HepG2 (cell line): ENCODE results near the gene PPP1R12C. TPM values are rescaled to one million over a fixed set of nuclear protein-coding genes. Genes with fewer than 3 reads are reported as not detected.

Experiments
- FOXA3 ChIP-seq: IDR thresholded peaks from 2 replicates; pipeline ENCODE4 v1.6.1; 2016; ENCODE audit warnings: missing genetic modification reagents, missing compliant biosample characterization
- HCFC1 ChIP-seq: fragments of 150-350 bp; IDR thresholded peaks from 2 replicates; pipeline ENCODE4 v1.6.1; 2014; ENCODE audit warnings: low read depth, low read length
- HDAC6 ChIP-seq: fragments of 200-600 bp; sonication (generic); IDR thresholded peaks from 2 replicates; pipeline ENCODE4 v1.7.0; 2017; ENCODE audit warnings: mild to moderate bottlenecking, antibody characterized with exemption, low read length, low read depth
- MAZ ChIP-seq, 2 experiments: sonication (generic) in 1 of 2; formaldehyde crosslinking in 1 of 2; IDR thresholded peaks; 2 replicates each; pipeline versions ENCODE4 v1.5.0 to v1.6.1; 2012 to 2020; ENCODE audit warnings: low read depth in 2 of 2, mild to moderate bottlenecking in 2 of 2, borderline replicate concordance in 1 of 2, improper control_type of control experiment in 1 of 2, low read length in 1 of 2, missing genetic modification reagents in 1 of 2, moderate library complexity in 1 of 2
- PRPF4 ChIP-seq: fragments of 200-400 bp; formaldehyde crosslinking; IDR thresholded peaks from 2 replicates; pipeline ENCODE4 v1.6.1; 2016; ENCODE audit warnings: low read length, low read depth; ENCODE audit not compliant: poor library complexity, severe bottlenecking
- RAD21 ChIP-seq: fragments of 450-650 bp; formaldehyde crosslinking; IDR thresholded peaks from 2 replicates; pipeline ENCODE4 v1.5.0; 2020; ENCODE audit warnings: mild to moderate bottlenecking
- RXRB ChIP-seq: IDR thresholded peaks from 2 replicates; pipeline ENCODE4 v1.6.1; 2016; ENCODE audit warnings: borderline replicate concordance, missing genetic modification reagents, missing compliant biosample characterization
- SPEN ChIP-seq: sonication (generic); formaldehyde crosslinking; IDR thresholded peaks from 2 replicates; pipeline ENCODE4 v1.5.1; 2020; ENCODE audit warnings: low read depth, mild to moderate bottlenecking, missing genetic modification reagents
- XRCC5 ChIP-seq: fragments of 200-400 bp; formaldehyde crosslinking; optimal IDR thresholded peaks from 2 replicates; pipeline ENCODE3; 2017; ENCODE audit warnings: mild to moderate bottlenecking, low read length
- ZFP36L2 ChIP-seq: sonication (generic); formaldehyde crosslinking; IDR thresholded peaks from 2 replicates; pipeline ENCODE4 v1.4.0; 2020; ENCODE audit warnings: missing genetic modification reagents
- ZNF430 ChIP-seq: sonication (generic); formaldehyde crosslinking; IDR thresholded peaks from 2 replicates; pipeline ENCODE4 v1.9.0; 2021; ENCODE audit warnings: mild to moderate bottlenecking, missing genetic modification reagents
- ZNF737 ChIP-seq: sonication (generic); formaldehyde crosslinking; IDR thresholded peaks from 2 replicates; pipeline ENCODE4 v1.5.0; 2020; ENCODE audit warnings: missing genetic modification reagents, mild to moderate bottlenecking, borderline replicate concordance
- ZNF879 ChIP-seq: sonication (generic); formaldehyde crosslinking; IDR thresholded peaks from 2 replicates; pipeline ENCODE4 v1.8.1; 2023; ENCODE audit warnings: missing genetic modification reagents
- ZNF891 ChIP-seq: sonication (generic); formaldehyde crosslinking; IDR thresholded peaks from 2 replicates; pipeline ENCODE4 v1.5.0; 2020; ENCODE audit warnings: mild to moderate bottlenecking, missing genetic modification reagents
- polyA plus RNA-seq, 8 experiments: library from polyadenylated mRNA; depleted of rRNA in 3 of 8; stranded (reverse) in 7 of 8; unstranded in 1 of 8; fragments of >200 nt; fragmentation: Illumina TruSeq in 4 of 8; extraction: Trizol in 4 of 8; gene quantifications; 2 replicates each; pipeline versions ENCODE4 v1.2.1 to v1.2.3, GENCODE V29; 2011 to 2016; ENCODE audit warnings: low read depth in 4 of 8, missing spikeins in 1 of 8, mixed read lengths in 1 of 8; ENCODE audit not compliant: insufficient read depth in 1 of 8
- total RNA-seq, 5 experiments: library from RNA; depleted of rRNA; stranded (reverse); fragments of >200 nt; fragmentation: Illumina TruSeq; extraction: Trizol; gene quantifications; 2 replicates each; pipeline ENCODE4 v1.2.3, GENCODE V29; 2016; ENCODE audit warnings: low read depth in 1 of 5
- TF ChIP-seq, protein P1 (sequence below): IDR thresholded peaks from 2 replicates; pipeline ENCODE4 v1.6.1; 2016; ENCODE audit warnings: missing compliant biosample characterization, missing genetic modification reagents, borderline replicate concordance
- TF ChIP-seq, protein P2 (sequence below), 2 experiments: sonication (generic) in 1 of 2; formaldehyde crosslinking in 1 of 2; IDR thresholded peaks; 2 replicates each; pipeline versions ENCODE4 v1.4.0 to v1.6.1; 2018 to 2020; ENCODE audit warnings: missing genetic modification reagents in 2 of 2, borderline replicate concordance in 1 of 2, low read depth in 1 of 2, mild to moderate bottlenecking in 1 of 2, missing biosample characterization in 1 of 2
- TF ChIP-seq, protein P3 (sequence below): sonication (generic); formaldehyde crosslinking; IDR thresholded peaks from 2 replicates; pipeline ENCODE4 v1.4.0; 2020; ENCODE audit warnings: mild to moderate bottlenecking, missing genetic modification reagents
- TF ChIP-seq, protein P4 (sequence below), 2 experiments: sonication (generic) in 1 of 2; formaldehyde crosslinking in 1 of 2; IDR thresholded peaks; 2 replicates each; pipeline versions ENCODE4 v1.4.0 to v1.6.1; 2016 to 2020; ENCODE audit warnings: borderline replicate concordance in 1 of 2, low read depth in 1 of 2, mild to moderate bottlenecking in 1 of 2, missing genetic modification reagents in 1 of 2

The PPP1R12C gene
- total and polyA plus RNA-seq, 2 of the 13 experiments (the other 11 are each of a cell fraction or from before 2014, with no cell fraction given), result 29.7 to 30.3 TPM

DNA sequence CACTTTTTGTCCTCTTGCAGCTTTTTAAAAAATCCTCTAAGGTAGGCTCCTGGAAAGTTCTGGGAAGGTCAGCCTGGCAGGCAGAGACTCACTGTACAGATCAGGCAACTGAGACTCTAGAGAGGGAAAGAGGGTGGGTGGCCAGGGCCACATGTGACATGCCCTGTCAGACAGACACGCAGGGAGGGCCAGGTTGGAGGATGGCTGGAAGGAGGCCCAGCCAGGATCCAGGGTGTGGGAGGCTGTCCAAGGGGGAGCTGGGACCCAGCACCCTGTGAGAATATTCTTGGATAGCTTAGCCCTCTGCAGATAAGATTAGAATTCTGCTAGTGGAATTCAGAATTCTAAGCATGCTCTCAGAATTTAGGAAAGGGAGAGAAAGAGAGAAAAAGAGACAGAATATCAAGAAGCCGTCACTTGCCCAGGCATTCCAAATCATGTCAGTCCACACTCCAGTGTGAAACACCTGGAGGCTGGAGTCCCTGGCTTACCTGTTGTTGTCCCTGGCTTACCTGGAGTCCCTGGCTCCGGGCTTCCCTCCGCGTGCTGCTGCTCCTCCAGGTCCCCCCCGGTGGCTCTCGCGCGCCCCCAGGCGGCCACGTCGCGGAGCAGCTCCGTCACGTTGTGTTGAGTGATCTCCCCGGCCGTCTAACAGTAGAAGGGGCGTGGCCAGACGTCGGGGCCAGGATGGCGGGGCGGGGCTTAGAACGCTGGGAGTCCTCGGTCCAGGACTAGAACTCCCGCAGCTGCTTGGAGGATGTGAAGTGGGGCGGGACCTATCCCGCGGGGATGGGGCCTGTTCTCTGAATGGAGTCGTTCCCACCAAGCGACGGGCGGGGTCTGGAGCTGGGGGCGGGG lies 42.9 kb upstream of the PPP1R12C start (continued):
- TF ChIP-seq, protein P1, sequence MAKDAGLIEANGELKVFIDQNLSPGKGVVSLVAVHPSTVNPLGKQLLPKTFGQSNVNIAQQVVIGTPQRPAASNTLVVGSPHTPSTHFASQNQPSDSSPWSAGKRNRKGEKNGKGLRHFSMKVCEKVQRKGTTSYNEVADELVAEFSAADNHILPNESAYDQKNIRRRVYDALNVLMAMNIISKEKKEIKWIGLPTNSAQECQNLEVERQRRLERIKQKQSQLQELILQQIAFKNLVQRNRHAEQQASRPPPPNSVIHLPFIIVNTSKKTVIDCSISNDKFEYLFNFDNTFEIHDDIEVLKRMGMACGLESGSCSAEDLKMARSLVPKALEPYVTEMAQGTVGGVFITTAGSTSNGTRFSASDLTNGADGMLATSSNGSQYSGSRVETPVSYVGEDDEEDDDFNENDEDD (CRISPR knock-in tag), result peak; percentile 45; the same call in 1 of the 2 replicates
- TF ChIP-seq SPEN (CRISPR knock-in tag) (no peak), ZFP36L2 (CRISPR knock-in tag) (no peak), MAZ (IDR thresholded peaks at IDR 0.05; ENCODE audit: borderline replicate concordance, low read depth, low read length) (peak; percentile 96), MAZ (CRISPR knock-in tag; IDR thresholded peaks at IDR 0.05; ENCODE audit: low read depth) (peak; percentile 67; the same call in 1 of the 2 replicates), XRCC5 (peak; percentile 95), FOXA3 (peak; percentile 16; the same call in 1 of the 2 replicates), HDAC6 (no peak), RAD21 (CRISPR knock-in tag) (peak; percentile 84), ZNF430 (CRISPR knock-in tag) (no peak), RXRB (CRISPR knock-in tag) (no peak; the same call in 1 of the 2 replicates), ZNF891 (CRISPR knock-in tag) (no peak), PRPF4 (no peak), HCFC1 (no peak), ZNF879 (CRISPR knock-in tag) (no peak), ZNF737 (no peak)
- TF ChIP-seq, protein P2, sequence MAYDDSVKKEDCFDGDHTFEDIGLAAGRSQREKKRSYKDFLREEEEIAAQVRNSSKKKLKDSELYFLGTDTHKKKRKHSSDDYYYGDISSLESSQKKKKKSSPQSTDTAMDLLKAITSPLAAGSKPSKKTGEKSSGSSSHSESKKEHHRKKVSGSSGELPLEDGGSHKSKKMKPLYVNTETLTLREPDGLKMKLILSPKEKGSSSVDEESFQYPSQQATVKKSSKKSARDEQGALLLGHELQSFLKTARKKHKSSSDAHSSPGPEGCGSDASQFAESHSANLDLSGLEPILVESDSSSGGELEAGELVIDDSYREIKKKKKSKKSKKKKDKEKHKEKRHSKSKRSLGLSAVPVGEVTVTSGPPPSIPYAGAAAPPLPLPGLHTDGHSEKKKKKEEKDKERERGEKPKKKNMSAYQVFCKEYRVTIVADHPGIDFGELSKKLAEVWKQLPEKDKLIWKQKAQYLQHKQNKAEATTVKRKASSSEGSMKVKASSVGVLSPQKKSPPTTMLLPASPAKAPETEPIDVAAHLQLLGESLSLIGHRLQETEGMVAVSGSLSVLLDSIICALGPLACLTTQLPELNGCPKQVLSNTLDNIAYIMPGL (CRISPR knock-in tag; IDR thresholded peaks at IDR 0.05; ENCODE audit: borderline replicate concordance in 1 of 2, low read depth in 1 of 2), result peak; percentile 61 to 82; a peak in 3 of 4 replicates
- TF ChIP-seq, protein P3, sequence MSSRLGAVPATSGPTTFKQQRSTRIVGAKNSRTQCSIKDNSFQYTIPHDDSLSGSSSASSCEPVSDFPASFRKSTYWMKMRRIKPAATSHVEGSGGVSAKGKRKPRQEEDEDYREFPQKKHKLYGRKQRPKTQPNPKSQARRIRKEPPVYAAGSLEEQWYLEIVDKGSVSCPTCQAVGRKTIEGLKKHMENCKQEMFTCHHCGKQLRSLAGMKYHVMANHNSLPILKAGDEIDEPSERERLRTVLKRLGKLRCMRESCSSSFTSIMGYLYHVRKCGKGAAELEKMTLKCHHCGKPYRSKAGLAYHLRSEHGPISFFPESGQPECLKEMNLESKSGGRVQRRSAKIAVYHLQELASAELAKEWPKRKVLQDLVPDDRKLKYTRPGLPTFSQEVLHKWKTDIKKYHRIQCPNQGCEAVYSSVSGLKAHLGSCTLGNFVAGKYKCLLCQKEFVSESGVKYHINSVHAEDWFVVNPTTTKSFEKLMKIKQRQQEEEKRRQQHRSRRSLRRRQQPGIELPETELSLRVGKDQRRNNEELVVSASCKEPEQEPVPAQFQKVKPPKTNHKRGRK (CRISPR knock-in tag), result no peak
- TF ChIP-seq, protein P4, sequence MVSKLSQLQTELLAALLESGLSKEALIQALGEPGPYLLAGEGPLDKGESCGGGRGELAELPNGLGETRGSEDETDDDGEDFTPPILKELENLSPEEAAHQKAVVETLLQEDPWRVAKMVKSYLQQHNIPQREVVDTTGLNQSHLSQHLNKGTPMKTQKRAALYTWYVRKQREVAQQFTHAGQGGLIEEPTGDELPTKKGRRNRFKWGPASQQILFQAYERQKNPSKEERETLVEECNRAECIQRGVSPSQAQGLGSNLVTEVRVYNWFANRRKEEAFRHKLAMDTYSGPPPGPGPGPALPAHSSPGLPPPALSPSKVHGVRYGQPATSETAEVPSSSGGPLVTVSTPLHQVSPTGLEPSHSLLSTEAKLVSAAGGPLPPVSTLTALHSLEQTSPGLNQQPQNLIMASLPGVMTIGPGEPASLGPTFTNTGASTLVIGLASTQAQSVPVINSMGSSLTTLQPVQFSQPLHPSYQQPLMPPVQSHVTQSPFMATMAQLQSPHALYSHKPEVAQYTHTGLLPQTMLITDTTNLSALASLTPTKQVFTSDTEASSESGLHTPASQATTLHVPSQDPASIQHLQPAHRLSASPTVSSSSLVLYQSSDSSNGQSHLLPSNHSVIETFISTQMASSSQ (IDR thresholded peaks at IDR 0.05; ENCODE audit: low read depth), result no peak
- TF ChIP-seq, protein P4 (CRISPR knock-in tag; IDR thresholded peaks at IDR 0.05; ENCODE audit: borderline replicate concordance), result no peak
